Hematopoietic multipotent progenitor cell treated with erythropoietin and hydrocortisone succinate and interleukin-3 and kit ligand, for 4 days (in vitro differentiated cells): ENCODE results near the gene ATP8A2.

ENCODE experiments used
- DNase-seq: peaks from one replicate; pipeline ENCODE4 v3.0.0-alpha.2; 2015

ATP8A2 gene

GRCh38 chr13:25827831-25828465 lies 456.2 kb downstream of the ATP8A2 start:
- DNase-seq, result no peak

GRCh38 chr13:25833761-25834160 lies 462.0 kb downstream of the ATP8A2 start:
- DNase-seq, result no peak

GRCh38 chr13:25836574-25837336 lies 465.0 kb downstream of the ATP8A2 start:
- no peak for DNase-seq

GRCh38 chr13:25839371-25839770 lies 467.6 kb downstream of the ATP8A2 start:
- DNase-seq, result no peak

- DNase-seq, result no peak
These were observed 468.5 kb downstream of the ATP8A2 start for GRCh38 chr13:25840261-25840660.

- DNase-seq, result no peak
These were observed 469.2 kb downstream of the ATP8A2 start for GRCh38 chr13:25840931-25841330.

GRCh38 chr13:25843692-25844091 lies 471.9 kb downstream of the ATP8A2 start:
- no peak for DNase-seq

- no peak for DNase-seq
These were observed 473.0 kb downstream of the ATP8A2 start for GRCh38 chr13:25844559-25845434.

GRCh38 chr13:25846222-25846984 lies 474.6 kb downstream of the ATP8A2 start:
- DNase-seq, result no peak

GRCh38 chr13:25847145-25847544 lies 475.4 kb downstream of the ATP8A2 start:
- no peak for DNase-seq

- peak; percentile 18 for DNase-seq
These were observed 476.2 kb downstream of the ATP8A2 start for GRCh38 chr13:25847635-25848626.

GRCh38 chr13:25848812-25849745 lies 477.3 kb downstream of the ATP8A2 start:
- DNase-seq, result no peak

GRCh38 chr13:25857830-25858229 lies 486.1 kb downstream of the ATP8A2 start:
- no peak for DNase-seq

GRCh38 chr13:25859528-25859927 lies 487.8 kb downstream of the ATP8A2 start:
- DNase-seq, result no peak

GRCh38 chr13:25860265-25860664 lies 488.5 kb downstream of the ATP8A2 start:
- DNase-seq, result no peak

- DNase-seq, result no peak
These were observed 489.1 kb downstream of the ATP8A2 start for GRCh38 chr13:25860862-25861261.

GRCh38 chr13:25862156-25862555 lies 490.4 kb downstream of the ATP8A2 start:
- DNase-seq, result no peak

GRCh38 chr13:25864116-25864515 lies 492.3 kb downstream of the ATP8A2 start:
- DNase-seq, result no peak

GRCh38 chr13:25864936-25865335 lies 493.2 kb downstream of the ATP8A2 start:
- no peak for DNase-seq

GRCh38 chr13:25865391-25865790 lies 493.6 kb downstream of the ATP8A2 start:
- DNase-seq, result no peak
